ENCODE measurements around the gene MAGEE1.
A peak's percentile ranks its signal among the peaks of the same experiment; 100 is the strongest.

The MAGEE1 gene

GRCh38 chrX:76427560-76428242, at the start of gene MAGEE1:
MAGEE1 (plus strand) TSS chrX:76427710; CDS start chrX:76427931, 221 bp downstream.
- peak; percentile 84 for DNase-seq

- no peak for DNase-seq
These were observed 28.5 kb upstream of the MAGEE1 start for GRCh38 chrX:76398970-76399369.

GRCh38 chrX:76407795-76408194, 19.7 kb upstream of the MAGEE1 start:
- no peak for DNase-seq

- DNase-seq: no peak
These were observed 7.3 kb upstream of the MAGEE1 start for GRCh38 chrX:76420237-76420636.

GRCh38 chrX:76428243-76429130, 977 bp downstream of the MAGEE1 start:
- DNase-seq: peak; percentile 17

- DNase-seq: no peak
These were observed 5.7 kb downstream of the MAGEE1 start for GRCh38 chrX:76433219-76433618.

GRCh38 chrX:76434103-76434741, 6.7 kb downstream of the MAGEE1 start:
- DNase-seq: no peak

GRCh38 chrX:76439188-76439587, 11.7 kb downstream of the MAGEE1 start:
- DNase-seq: no peak

GRCh38 chrX:76453737-76454406, 26.4 kb downstream of the MAGEE1 start:
- no peak for DNase-seq

- DNase-seq: no peak
These were observed 27.0 kb downstream of the MAGEE1 start for GRCh38 chrX:76454456-76454927.

GRCh38 chrX:76477353-76477752, 49.8 kb downstream of the MAGEE1 start:
- DNase-seq: no peak

Measured in femur (tissue), 1 donor.